Mesothelial cell of epicardium (in vitro differentiated cells): ENCODE results near the gene DNM1. TPM values are rescaled to one million over a fixed set of nuclear protein-coding genes. Genes with fewer than 3 reads are reported as not detected.

Experiments used
- DNase-seq, 2 experiments: peaks; one replicate each; pipeline ENCODE4 v3.0.0; 2021; ENCODE audit warnings: low spot score in 2 of 2; ENCODE audit not compliant: unreplicated experiment in 2 of 2
- H3K27ac Mint-ChIP-seq: 2 replicates; pipeline ENCODE4 v1.8.0; 2021; ENCODE audit warnings: mixed read lengths
- H3K27me3 Mint-ChIP-seq: 2 replicates; pipeline ENCODE4 v1.8.0; 2021; ENCODE audit warnings: low read depth, mixed read lengths
- H3K36me3 Mint-ChIP-seq: 2 replicates; pipeline ENCODE4 v1.8.0; 2021; ENCODE audit warnings: mixed read lengths
- H3K4me1 Mint-ChIP-seq: 2 replicates; pipeline ENCODE4 v1.8.0; 2021; ENCODE audit warnings: mixed read lengths
- H3K4me3 Mint-ChIP-seq: 2 replicates; pipeline ENCODE4 v1.8.0; 2021; ENCODE audit warnings: mild to moderate bottlenecking, moderate library complexity, mixed read lengths
- H3K9me3 Mint-ChIP-seq: 2 replicates; pipeline ENCODE4 v1.8.0; 2021; ENCODE audit warnings: mixed read lengths
- CTCF ChIP-seq: fragments of 200-600 bp; sonication (generic); IDR thresholded peaks from one replicate; pipeline ENCODE4 v1.5.0; 2021; ENCODE audit warnings: antibody characterized with exemption; ENCODE audit not compliant: unreplicated experiment
- total RNA-seq: library from RNA; stranded (reverse); gene quantifications from 3 replicates; pipeline ENCODE4 v1.2.1, GENCODE V29; 2021

Gene DNM1
- total RNA-seq, 1 donor from 2014 or later, result 98.6 TPM

GRCh38 chr9:128164307-128164885, 38.8 kb upstream of the DNM1 start:
- Mint-ChIP-seq H3K4me1 (peaks cover 4% of the 10 kb centered on the region), H3K36me3 (peaks cover 39% of the 10 kb centered on the region)
- DNase-seq, result no peak

GRCh38 chr9:128166169-128166568, 37.0 kb upstream of the DNM1 start:
- H3K27me3 Mint-ChIP-seq, result no peaks in the 10 kb centered on the region
- peaks cover 44% of the 10 kb centered on the region for H3K36me3 Mint-ChIP-seq
- TF ChIP-seq CTCF, result no peak
- DNase-seq, result no peak
- no peaks in the 10 kb centered on the region for H3K9me3 Mint-ChIP-seq
- no peak overlapping the region for H3K4me3 Mint-ChIP-seq
- peaks cover under 1% of the 10 kb centered on the region for H3K4me1 Mint-ChIP-seq
- no peak overlapping the region for H3K27ac Mint-ChIP-seq

More at GRCh38 chr9:128164307-128164885, 38.8 kb upstream of the DNM1 start:
- Mint-ChIP-seq H3K4me3 (no peak overlapping the region), H3K27ac (no peak overlapping the region), H3K9me3 (no peaks in the 10 kb centered on the region), H3K27me3 (no peaks in the 10 kb centered on the region)
- TF ChIP-seq CTCF, result no peak

- Mint-ChIP-seq H3K4me3 (no peak overlapping the region), H3K27ac (no peak overlapping the region), H3K27me3 (no peaks in the 10 kb centered on the region), H3K4me1 (no peaks in the 10 kb centered on the region), H3K9me3 (no peaks in the 10 kb centered on the region), H3K36me3 (peaks cover 45% of the 10 kb centered on the region)
- TF ChIP-seq CTCF, result no peak
- no peak for DNase-seq
These were observed 36.0 kb upstream of the DNM1 start for GRCh38 chr9:128167209-128167608.

- H3K9me3 Mint-ChIP-seq, result no peaks in the 10 kb centered on the region
- TF ChIP-seq CTCF, result no peak
- H3K36me3 Mint-ChIP-seq, result peaks cover 37% of the 10 kb centered on the region
- H3K27ac Mint-ChIP-seq, result no peak overlapping the region
- no peak overlapping the region for H3K4me3 Mint-ChIP-seq
- no peaks in the 10 kb centered on the region for H3K4me1 Mint-ChIP-seq
- no peaks in the 10 kb centered on the region for H3K27me3 Mint-ChIP-seq
- no peak for DNase-seq
These were observed 34.4 kb upstream of the DNM1 start for GRCh38 chr9:128168731-128169308.

GRCh38 chr9:128169492-128169891, 33.7 kb upstream of the DNM1 start:
- H3K4me3 Mint-ChIP-seq, result no peak overlapping the region
- H3K27ac Mint-ChIP-seq, result no peak overlapping the region
- H3K36me3 Mint-ChIP-seq, result peaks cover 33% of the 10 kb centered on the region
- H3K4me1 Mint-ChIP-seq, result no peaks in the 10 kb centered on the region
- H3K9me3 Mint-ChIP-seq, result no peaks in the 10 kb centered on the region
- no peak for TF ChIP-seq CTCF
- no peaks in the 10 kb centered on the region for H3K27me3 Mint-ChIP-seq
- no peak for DNase-seq
